ENCODE measurements around the gene CBFB.

The CBFB gene

GRCh38 chr16:67088551-67088950, 59.6 kb downstream of the CBFB start:
- TF ChIP-seq L3MBTL2 (conservative IDR thresholded peaks at IDR 0.05) (no peak), SP1 (IDR thresholded peaks at IDR 0.05) (no peak), ELF4 (IDR thresholded peaks at IDR 0.05) (no peak), HDGF (IDR thresholded peaks at IDR 0.05; ENCODE audit: borderline replicate concordance) (no peak), SUZ12 (IDR thresholded peaks at IDR 0.05) (no peak), NFRKB (IDR thresholded peaks at IDR 0.05) (no peak), LEF1 (IDR thresholded peaks at IDR 0.05; ENCODE audit: borderline replicate concordance) (no peak), TARDBP (IDR thresholded peaks at IDR 0.05) (no peak), ZNF384 (IDR thresholded peaks at IDR 0.05) (no peak), ARNT (IDR thresholded peaks at IDR 0.05) (no peak), FOXK2 (IDR thresholded peaks at IDR 0.05) (no peak), FOXA1 (IDR thresholded peaks at IDR 0.05) (no peak), CTBP1 (IDR thresholded peaks at IDR 0.05; ENCODE audit: borderline replicate concordance) (no peak), FOXM1 (IDR thresholded peaks at IDR 0.05; ENCODE audit: borderline replicate concordance) (no peak), BHLHE40 (IDR thresholded peaks at IDR 0.05; ENCODE audit: borderline replicate concordance) (no peak)
- TF ChIP-seq, protein P1, sequence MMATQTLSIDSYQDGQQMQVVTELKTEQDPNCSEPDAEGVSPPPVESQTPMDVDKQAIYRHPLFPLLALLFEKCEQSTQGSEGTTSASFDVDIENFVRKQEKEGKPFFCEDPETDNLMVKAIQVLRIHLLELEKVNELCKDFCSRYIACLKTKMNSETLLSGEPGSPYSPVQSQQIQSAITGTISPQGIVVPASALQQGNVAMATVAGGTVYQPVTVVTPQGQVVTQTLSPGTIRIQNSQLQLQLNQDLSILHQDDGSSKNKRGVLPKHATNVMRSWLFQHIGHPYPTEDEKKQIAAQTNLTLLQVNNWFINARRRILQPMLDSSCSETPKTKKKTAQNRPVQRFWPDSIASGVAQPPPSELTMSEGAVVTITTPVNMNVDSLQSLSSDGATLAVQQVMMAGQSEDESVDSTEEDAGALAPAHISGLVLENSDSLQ (IDR thresholded peaks at IDR 0.05): no peak
- ChIA-PET POLR2A (no interaction called here), CTCF (no interaction called here)
- DNase-seq (ENCODE audit: extremely low spot score): no peak

GRCh38 chr16:67089101-67089500, 60.2 kb downstream of the CBFB start:
- no peak for DNase-seq (ENCODE audit: extremely low spot score)
- TF ChIP-seq ELF4 (IDR thresholded peaks at IDR 0.05): no peak
- no peak for TF ChIP-seq ARNT (IDR thresholded peaks at IDR 0.05)
- TF ChIP-seq, protein P1 (IDR thresholded peaks at IDR 0.05): no peak
- TF ChIP-seq ZNF384 (IDR thresholded peaks at IDR 0.05): no peak
- ChIA-PET POLR2A (no interaction called here), CTCF (no interaction called here)

GRCh38 chr16:67091906-67092566, 63.1 kb downstream of the CBFB start:
- ChIA-PET CTCF (no interaction called here), POLR2A (no interaction called here)
- TF ChIP-seq TARDBP (IDR thresholded peaks at IDR 0.05) (no peak), LEF1 (IDR thresholded peaks at IDR 0.05; ENCODE audit: borderline replicate concordance) (no peak), FOXK2 (IDR thresholded peaks at IDR 0.05) (no peak), CTBP1 (IDR thresholded peaks at IDR 0.05; ENCODE audit: borderline replicate concordance) (no peak), SUZ12 (IDR thresholded peaks at IDR 0.05) (no peak), SP1 (IDR thresholded peaks at IDR 0.05) (no peak), ZNF384 (IDR thresholded peaks at IDR 0.05) (no peak), ARNT (IDR thresholded peaks at IDR 0.05) (no peak), BHLHE40 (IDR thresholded peaks at IDR 0.05; ENCODE audit: borderline replicate concordance) (no peak), L3MBTL2 (conservative IDR thresholded peaks at IDR 0.05) (no peak), NFRKB (IDR thresholded peaks at IDR 0.05) (no peak), FOXA1 (IDR thresholded peaks at IDR 0.05) (no peak)
- DNase-seq (ENCODE audit: extremely low spot score): no peak

- ChIA-PET POLR2A (no interaction called here), CTCF (no interaction called here)
- no peak for TF ChIP-seq ARNT (IDR thresholded peaks at IDR 0.05)
- no peak for TF ChIP-seq NFRKB (IDR thresholded peaks at IDR 0.05)
- TF ChIP-seq, protein P1 (IDR thresholded peaks at IDR 0.05): no peak
- TF ChIP-seq LEF1 (IDR thresholded peaks at IDR 0.05; ENCODE audit: borderline replicate concordance): no peak
- no peak for TF ChIP-seq TARDBP (IDR thresholded peaks at IDR 0.05)
- no peak for TF ChIP-seq L3MBTL2 (conservative IDR thresholded peaks at IDR 0.05)
- no peak for TF ChIP-seq CTBP1 (IDR thresholded peaks at IDR 0.05; ENCODE audit: borderline replicate concordance)
- no peak for TF ChIP-seq HDGF (IDR thresholded peaks at IDR 0.05; ENCODE audit: borderline replicate concordance)
- TF ChIP-seq FOXM1 (IDR thresholded peaks at IDR 0.05; ENCODE audit: borderline replicate concordance): no peak
- TF ChIP-seq SUZ12 (IDR thresholded peaks at IDR 0.05): no peak
- no peak for TF ChIP-seq FOXA1 (IDR thresholded peaks at IDR 0.05)
- TF ChIP-seq SP1 (IDR thresholded peaks at IDR 0.05): no peak
- no peak for TF ChIP-seq BHLHE40 (IDR thresholded peaks at IDR 0.05; ENCODE audit: borderline replicate concordance)
- no peak for TF ChIP-seq ZNF384 (IDR thresholded peaks at IDR 0.05)
- no peak for TF ChIP-seq FOXK2 (IDR thresholded peaks at IDR 0.05)
- TF ChIP-seq ELF4 (IDR thresholded peaks at IDR 0.05): no peak
- no peak for DNase-seq (ENCODE audit: extremely low spot score)
These were observed 64.3 kb downstream of the CBFB start for GRCh38 chr16:67093098-67093726.

- ChIA-PET POLR2A (no interaction called here), CTCF (interaction anchor here (1.6 kb wide), 1 partner anchor 80 kb away, joined by 3 read pairs; no protein-coding TSS in a partner anchor)
- DNase-seq (ENCODE audit: extremely low spot score): no peak
- TF ChIP-seq ZNF384 (IDR thresholded peaks at IDR 0.05) (no peak), LEF1 (IDR thresholded peaks at IDR 0.05; ENCODE audit: borderline replicate concordance) (no peak), SUZ12 (IDR thresholded peaks at IDR 0.05) (no peak), BHLHE40 (IDR thresholded peaks at IDR 0.05; ENCODE audit: borderline replicate concordance) (no peak), NFRKB (IDR thresholded peaks at IDR 0.05) (no peak), TARDBP (IDR thresholded peaks at IDR 0.05) (no peak)
- TF ChIP-seq, protein P1 (IDR thresholded peaks at IDR 0.05): no peak
These were observed 69.7 kb downstream of the CBFB start for GRCh38 chr16:67098599-67098998.
